Nephron (organoid): Measurements from ENCODE around the gene VWA8.

ENCODE experiments used
- H3K27ac Mint-ChIP-seq, 3 experiments: 2 replicates each; pipeline ENCODE4 v1.8.0; 2020; ENCODE audit warnings: mixed read lengths in 3 of 3, mild to moderate bottlenecking in 2 of 3, moderate library complexity in 1 of 3
- H3K27me3 Mint-ChIP-seq: 2 replicates; pipeline ENCODE4 v1.8.0; 2021; ENCODE audit warnings: low read depth, mild to moderate bottlenecking, moderate library complexity, mixed read lengths
- H3K36me3 Mint-ChIP-seq: 2 replicates; pipeline ENCODE4 v1.8.0; 2020; ENCODE audit warnings: low read depth, mixed read lengths
- H3K4me1 Mint-ChIP-seq: 2 replicates; pipeline ENCODE4 v1.8.0; 2020; ENCODE audit warnings: mixed read lengths
- H3K4me3 Mint-ChIP-seq, 3 experiments: 2 replicates each; pipeline ENCODE4 v1.8.0; 2020; ENCODE audit warnings: mild to moderate bottlenecking in 3 of 3, mixed read lengths in 3 of 3, moderate library complexity in 2 of 3
- H3K9me3 Mint-ChIP-seq: 2 replicates; pipeline ENCODE4 v1.8.0; 2020; ENCODE audit warnings: mixed read lengths
- TF ChIP-seq, protein P1 (sequence below), 3 experiments: fragments of 200-600 bp; sonication (generic); IDR thresholded peaks; one replicate each; pipeline ENCODE4 v1.5.0; 2021; ENCODE audit warnings: antibody characterized with exemption in 3 of 3; ENCODE audit not compliant: unreplicated experiment in 3 of 3

VWA8 gene

GRCh38 chr13:41859565-41859964, 101.3 kb downstream of the VWA8 start:
- Mint-ChIP-seq H3K4me3 (no peak overlapping the region), H3K36me3 (peaks cover 34% of the 10 kb centered on the region), H3K27ac (peak overlapping the region in 1 of 3 experiments; percentile 74), H3K27me3 (no peaks in the 10 kb centered on the region), H3K4me1 (no peaks in the 10 kb centered on the region), H3K9me3 (no peaks in the 10 kb centered on the region)
- TF ChIP-seq, protein P1, sequence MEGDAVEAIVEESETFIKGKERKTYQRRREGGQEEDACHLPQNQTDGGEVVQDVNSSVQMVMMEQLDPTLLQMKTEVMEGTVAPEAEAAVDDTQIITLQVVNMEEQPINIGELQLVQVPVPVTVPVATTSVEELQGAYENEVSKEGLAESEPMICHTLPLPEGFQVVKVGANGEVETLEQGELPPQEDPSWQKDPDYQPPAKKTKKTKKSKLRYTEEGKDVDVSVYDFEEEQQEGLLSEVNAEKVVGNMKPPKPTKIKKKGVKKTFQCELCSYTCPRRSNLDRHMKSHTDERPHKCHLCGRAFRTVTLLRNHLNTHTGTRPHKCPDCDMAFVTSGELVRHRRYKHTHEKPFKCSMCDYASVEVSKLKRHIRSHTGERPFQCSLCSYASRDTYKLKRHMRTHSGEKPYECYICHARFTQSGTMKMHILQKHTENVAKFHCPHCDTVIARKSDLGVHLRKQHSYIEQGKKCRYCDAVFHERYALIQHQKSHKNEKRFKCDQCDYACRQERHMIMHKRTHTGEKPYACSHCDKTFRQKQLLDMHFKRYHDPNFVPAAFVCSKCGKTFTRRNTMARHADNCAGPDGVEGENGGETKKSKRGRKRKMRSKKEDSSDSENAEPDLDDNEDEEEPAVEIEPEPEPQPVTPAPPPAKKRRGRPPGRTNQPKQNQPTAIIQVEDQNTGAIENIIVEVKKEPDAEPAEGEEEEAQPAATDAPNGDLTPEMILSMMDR (IDR thresholded peaks at IDR 0.05; ENCODE audit: unreplicated experiment in 3 of 3) = no peak

DNA sequence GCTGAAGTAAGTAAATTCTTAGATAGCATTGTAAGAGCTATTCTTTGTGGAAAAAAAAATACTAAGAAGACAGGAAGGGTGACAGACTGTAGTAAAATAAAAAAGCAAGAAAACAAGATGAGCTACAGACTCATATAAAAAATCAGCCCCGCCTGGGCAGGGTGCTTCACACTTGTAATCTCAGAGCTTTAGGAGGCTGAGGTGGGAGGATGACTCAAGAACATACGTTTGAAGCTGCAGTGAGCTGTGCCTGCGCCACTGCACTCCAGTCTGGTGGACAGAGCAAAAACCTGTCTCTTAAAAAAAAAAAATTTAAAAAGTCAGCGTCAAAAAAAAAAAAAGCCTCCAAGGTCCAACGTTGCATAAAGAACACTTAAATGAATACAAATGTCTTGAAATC, 102.1 kb downstream of the VWA8 start:
- H3K27me3 Mint-ChIP-seq = no peaks in the 10 kb centered on the region
- no peak overlapping the region for H3K4me3 Mint-ChIP-seq
- H3K9me3 Mint-ChIP-seq = no peaks in the 10 kb centered on the region
- peak overlapping the region in 1 of 3 experiments; percentile 74 for H3K27ac Mint-ChIP-seq
- H3K4me1 Mint-ChIP-seq = no peaks in the 10 kb centered on the region
- TF ChIP-seq, protein P1 (IDR thresholded peaks at IDR 0.05; ENCODE audit: unreplicated experiment in 3 of 3) = no peak
- H3K36me3 Mint-ChIP-seq = peaks cover 30% of the 10 kb centered on the region

- Mint-ChIP-seq H3K9me3 (peaks cover 14% of the 10 kb centered on the region), H3K4me3 (no peak overlapping the region), H3K27ac (no peak overlapping the region), H3K36me3 (peaks cover 39% of the 10 kb centered on the region), H3K4me1 (no peaks in the 10 kb centered on the region), H3K27me3 (no peaks in the 10 kb centered on the region)
- TF ChIP-seq, protein P1 (IDR thresholded peaks at IDR 0.05; ENCODE audit: unreplicated experiment in 3 of 3) = no peak
These were observed 106.2 kb downstream of the VWA8 start for GRCh38 chr13:41854758-41855157.

GRCh38 chr13:41851351-41851750, 109.6 kb downstream of the VWA8 start:
- peaks cover 53% of the 10 kb centered on the region for H3K36me3 Mint-ChIP-seq
- peaks cover 11% of the 10 kb centered on the region for H3K4me1 Mint-ChIP-seq
- TF ChIP-seq, protein P1 (IDR thresholded peaks at IDR 0.05; ENCODE audit: unreplicated experiment in 3 of 3) = no peak
- H3K4me3 Mint-ChIP-seq = no peak overlapping the region
- H3K27me3 Mint-ChIP-seq = no peaks in the 10 kb centered on the region
- H3K9me3 Mint-ChIP-seq = peaks cover 14% of the 10 kb centered on the region
- H3K27ac Mint-ChIP-seq = no peak overlapping the region

DNA sequence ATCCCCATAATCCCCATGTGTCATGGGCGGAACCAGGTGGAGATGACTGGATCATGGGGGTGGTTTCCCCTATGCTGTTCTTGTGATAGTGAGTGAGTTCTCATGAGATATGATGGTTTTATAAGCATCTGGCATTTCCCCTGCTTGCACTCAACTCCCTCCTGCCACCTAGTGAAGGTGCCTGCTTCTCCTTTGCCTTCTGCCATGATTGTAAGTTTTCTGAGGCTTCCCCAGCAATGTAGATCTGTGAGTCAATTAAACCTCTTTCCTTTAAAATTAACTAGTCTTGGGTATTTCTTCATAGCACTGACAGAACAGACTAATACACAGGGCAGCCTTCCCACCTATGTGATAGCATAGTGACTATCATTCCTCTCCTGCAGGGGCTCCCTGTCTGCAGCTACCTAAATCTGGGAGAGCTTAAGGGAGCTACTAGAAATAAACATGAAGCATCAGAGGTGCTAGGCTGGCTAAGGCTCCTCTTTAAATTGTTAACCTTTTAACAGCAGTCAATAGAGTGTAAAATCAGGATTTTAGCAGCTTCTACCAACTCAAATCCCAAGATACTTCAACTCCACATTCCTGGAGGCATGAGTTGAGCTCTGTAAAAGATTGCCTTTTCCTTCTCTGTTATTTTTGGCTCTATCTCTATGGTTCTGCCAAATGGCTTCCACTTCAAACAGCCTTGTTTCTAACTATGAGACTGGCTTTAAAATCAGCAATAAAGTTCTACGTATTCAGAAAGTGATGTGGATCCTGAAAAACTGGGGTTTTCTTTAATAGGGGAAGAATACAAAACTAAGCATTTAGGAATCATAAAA, 112.3 kb downstream of the VWA8 start:
- peak overlapping the region; percentile 84 to 93 (median 86) for H3K27ac Mint-ChIP-seq
- no peak overlapping the region for H3K4me3 Mint-ChIP-seq

More for the DNA sequence above, 112.3 kb downstream of the VWA8 start:
- H3K36me3 Mint-ChIP-seq = peaks cover 67% of the 10 kb centered on the region
- H3K27me3 Mint-ChIP-seq = no peaks in the 10 kb centered on the region
- TF ChIP-seq, protein P1 (IDR thresholded peaks at IDR 0.05; ENCODE audit: unreplicated experiment in 3 of 3) = peak in 2 of 3 experiments; percentile 17 to 20
- H3K9me3 Mint-ChIP-seq = peaks cover 19% of the 10 kb centered on the region
- peaks cover 11% of the 10 kb centered on the region for H3K4me1 Mint-ChIP-seq
